ENCODE results near the gene ATXN7L1. TPM values are rescaled to one million over a fixed set of nuclear protein-coding genes. Genes with fewer than 3 reads are reported as not detected.

The ATXN7L1 gene
- total and polyA plus RNA-seq, 2 of the 8 experiments (the other 6 are each of a cell fraction or from before 2014, with no cell fraction given): 14.3 to 34.0 TPM

DNA sequence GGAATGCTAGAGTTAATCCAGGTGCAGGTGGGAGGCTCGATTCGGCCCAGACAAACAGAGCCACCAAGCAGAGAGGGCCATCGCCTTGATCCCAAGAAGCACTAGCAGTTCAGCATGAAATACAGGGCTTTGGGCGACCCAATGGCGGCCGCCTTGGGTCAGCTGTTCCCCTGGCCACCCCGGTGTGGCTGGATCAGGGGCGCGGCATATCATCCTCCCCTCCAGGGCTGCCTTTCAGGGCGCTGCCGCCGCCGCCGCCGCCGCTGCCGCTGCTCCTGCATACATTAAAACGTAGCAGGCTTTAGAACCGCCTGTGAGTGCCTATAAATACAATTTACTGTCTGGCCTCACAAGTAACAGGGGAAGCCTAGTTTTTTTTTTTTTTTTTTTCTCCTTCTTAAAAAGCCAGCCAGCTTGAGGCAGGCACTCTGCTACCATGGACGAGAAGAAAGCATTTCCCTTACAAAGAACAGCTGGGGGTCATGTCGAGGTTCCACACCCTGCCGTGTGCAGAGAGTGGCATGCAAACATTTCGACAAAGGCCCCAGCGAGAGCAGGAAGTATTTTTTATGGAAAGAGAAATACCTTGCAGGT lies 237.4 kb downstream of the ATXN7L1 start (continued):
- TF ChIP-seq YY1 (IDR thresholded peaks at IDR 0.05; ENCODE audit: low read depth, low read length) (peak; percentile 83; the same call in 1 of the 2 replicates), NANOG (IDR thresholded peaks at IDR 0.05; ENCODE audit: insufficient read depth, low read depth, low read length, poor library complexity, severe bottlenecking) (peak; percentile 6), TCF12 (IDR thresholded peaks at IDR 0.05; ENCODE audit: low read depth, low read length) (peak; percentile 90; the same call in 1 of the 2 replicates), HDAC2 (IDR thresholded peaks at IDR 0.05; ENCODE audit: borderline replicate concordance in 1 of 2, low read depth in 2 of 2, low read length in 2 of 2) (peak; percentile 62 to 93; a peak in 1 of 4 replicates), BCL11A (IDR thresholded peaks at IDR 0.05; ENCODE audit: low read depth in 2 of 2, low read length in 2 of 2) (no peak), SRF (IDR thresholded peaks at IDR 0.05; ENCODE audit: low read depth, low read length) (no peak), KDM4A (IDR thresholded peaks at IDR 0.05; ENCODE audit: low read depth, low read length, severe bottlenecking) (peak; percentile 17), POLR2A (IDR thresholded peaks at IDR 0.05; ENCODE audit: control extremely low read depth in 1 of 2, low read depth in 2 of 2, low read length in 2 of 2) (peak; percentile 17 to 43), TBP (IDR thresholded peaks at IDR 0.05; ENCODE audit: low read depth, low read length) (peak; percentile 18; the same call in 1 of the 2 replicates), POU5F1 (IDR thresholded peaks at IDR 0.05; ENCODE audit: low read depth, low read length) (peak; percentile 20; the same call in 1 of the 2 replicates)
- TF ChIP-seq, protein P1, sequence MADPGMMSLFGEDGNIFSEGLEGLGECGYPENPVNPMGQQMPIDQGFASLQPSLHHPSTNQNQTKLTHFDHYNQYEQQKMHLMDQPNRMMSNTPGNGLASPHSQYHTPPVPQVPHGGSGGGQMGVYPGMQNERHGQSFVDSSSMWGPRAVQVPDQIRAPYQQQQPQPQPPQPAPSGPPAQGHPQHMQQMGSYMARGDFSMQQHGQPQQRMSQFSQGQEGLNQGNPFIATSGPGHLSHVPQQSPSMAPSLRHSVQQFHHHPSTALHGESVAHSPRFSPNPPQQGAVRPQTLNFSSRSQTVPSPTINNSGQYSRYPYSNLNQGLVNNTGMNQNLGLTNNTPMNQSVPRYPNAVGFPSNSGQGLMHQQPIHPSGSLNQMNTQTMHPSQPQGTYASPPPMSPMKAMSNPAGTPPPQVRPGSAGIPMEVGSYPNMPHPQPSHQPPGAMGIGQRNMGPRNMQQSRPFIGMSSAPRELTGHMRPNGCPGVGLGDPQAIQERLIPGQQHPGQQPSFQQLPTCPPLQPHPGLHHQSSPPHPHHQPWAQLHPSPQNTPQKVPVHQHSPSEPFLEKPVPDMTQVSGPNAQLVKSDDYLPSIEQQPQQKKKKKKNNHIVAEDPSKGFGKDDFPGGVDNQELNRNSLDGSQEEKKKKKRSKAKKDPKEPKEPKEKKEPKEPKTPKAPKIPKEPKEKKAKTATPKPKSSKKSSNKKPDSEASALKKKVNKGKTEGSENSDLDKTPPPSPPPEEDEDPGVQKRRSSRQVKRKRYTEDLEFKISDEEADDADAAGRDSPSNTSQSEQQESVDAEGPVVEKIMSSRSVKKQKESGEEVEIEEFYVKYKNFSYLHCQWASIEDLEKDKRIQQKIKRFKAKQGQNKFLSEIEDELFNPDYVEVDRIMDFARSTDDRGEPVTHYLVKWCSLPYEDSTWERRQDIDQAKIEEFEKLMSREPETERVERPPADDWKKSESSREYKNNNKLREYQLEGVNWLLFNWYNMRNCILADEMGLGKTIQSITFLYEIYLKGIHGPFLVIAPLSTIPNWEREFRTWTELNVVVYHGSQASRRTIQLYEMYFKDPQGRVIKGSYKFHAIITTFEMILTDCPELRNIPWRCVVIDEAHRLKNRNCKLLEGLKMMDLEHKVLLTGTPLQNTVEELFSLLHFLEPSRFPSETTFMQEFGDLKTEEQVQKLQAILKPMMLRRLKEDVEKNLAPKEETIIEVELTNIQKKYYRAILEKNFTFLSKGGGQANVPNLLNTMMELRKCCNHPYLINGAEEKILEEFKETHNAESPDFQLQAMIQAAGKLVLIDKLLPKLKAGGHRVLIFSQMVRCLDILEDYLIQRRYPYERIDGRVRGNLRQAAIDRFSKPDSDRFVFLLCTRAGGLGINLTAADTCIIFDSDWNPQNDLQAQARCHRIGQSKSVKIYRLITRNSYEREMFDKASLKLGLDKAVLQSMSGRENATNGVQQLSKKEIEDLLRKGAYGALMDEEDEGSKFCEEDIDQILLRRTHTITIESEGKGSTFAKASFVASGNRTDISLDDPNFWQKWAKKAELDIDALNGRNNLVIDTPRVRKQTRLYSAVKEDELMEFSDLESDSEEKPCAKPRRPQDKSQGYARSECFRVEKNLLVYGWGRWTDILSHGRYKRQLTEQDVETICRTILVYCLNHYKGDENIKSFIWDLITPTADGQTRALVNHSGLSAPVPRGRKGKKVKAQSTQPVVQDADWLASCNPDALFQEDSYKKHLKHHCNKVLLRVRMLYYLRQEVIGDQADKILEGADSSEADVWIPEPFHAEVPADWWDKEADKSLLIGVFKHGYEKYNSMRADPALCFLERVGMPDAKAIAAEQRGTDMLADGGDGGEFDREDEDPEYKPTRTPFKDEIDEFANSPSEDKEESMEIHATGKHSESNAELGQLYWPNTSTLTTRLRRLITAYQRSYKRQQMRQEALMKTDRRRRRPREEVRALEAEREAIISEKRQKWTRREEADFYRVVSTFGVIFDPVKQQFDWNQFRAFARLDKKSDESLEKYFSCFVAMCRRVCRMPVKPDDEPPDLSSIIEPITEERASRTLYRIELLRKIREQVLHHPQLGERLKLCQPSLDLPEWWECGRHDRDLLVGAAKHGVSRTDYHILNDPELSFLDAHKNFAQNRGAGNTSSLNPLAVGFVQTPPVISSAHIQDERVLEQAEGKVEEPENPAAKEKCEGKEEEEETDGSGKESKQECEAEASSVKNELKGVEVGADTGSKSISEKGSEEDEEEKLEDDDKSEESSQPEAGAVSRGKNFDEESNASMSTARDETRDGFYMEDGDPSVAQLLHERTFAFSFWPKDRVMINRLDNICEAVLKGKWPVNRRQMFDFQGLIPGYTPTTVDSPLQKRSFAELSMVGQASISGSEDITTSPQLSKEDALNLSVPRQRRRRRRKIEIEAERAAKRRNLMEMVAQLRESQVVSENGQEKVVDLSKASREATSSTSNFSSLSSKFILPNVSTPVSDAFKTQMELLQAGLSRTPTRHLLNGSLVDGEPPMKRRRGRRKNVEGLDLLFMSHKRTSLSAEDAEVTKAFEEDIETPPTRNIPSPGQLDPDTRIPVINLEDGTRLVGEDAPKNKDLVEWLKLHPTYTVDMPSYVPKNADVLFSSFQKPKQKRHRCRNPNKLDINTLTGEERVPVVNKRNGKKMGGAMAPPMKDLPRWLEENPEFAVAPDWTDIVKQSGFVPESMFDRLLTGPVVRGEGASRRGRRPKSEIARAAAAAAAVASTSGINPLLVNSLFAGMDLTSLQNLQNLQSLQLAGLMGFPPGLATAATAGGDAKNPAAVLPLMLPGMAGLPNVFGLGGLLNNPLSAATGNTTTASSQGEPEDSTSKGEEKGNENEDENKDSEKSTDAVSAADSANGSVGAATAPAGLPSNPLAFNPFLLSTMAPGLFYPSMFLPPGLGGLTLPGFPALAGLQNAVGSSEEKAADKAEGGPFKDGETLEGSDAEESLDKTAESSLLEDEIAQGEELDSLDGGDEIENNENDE (IDR thresholded peaks at IDR 0.05; ENCODE audit: insufficient replicate concordance, low read length): peak; percentile 68

All from H1 (cell line).